H1 (cell line): ENCODE data around the gene ING5. TPM values are rescaled to one million over a fixed set of nuclear protein-coding genes. Genes with fewer than 3 reads are reported as not detected.

Experiments used
- CTBP2 ChIP-seq: IDR thresholded peaks from 2 replicates; pipeline ENCODE4 v1.7.0; 2011; ENCODE audit warnings: borderline replicate concordance, mild to moderate bottlenecking, moderate library complexity, mixed read lengths, low read length; ENCODE audit not compliant: insufficient read depth, insufficient read length
- GABPA ChIP-seq: IDR thresholded peaks from 2 replicates; pipeline ENCODE4 v1.6.1; 2011; ENCODE audit warnings: mild to moderate bottlenecking, low read length, moderate library complexity, borderline replicate concordance; ENCODE audit not compliant: insufficient read depth
- NRF1 ChIP-seq: IDR thresholded peaks from 2 replicates; pipeline ENCODE4 v1.6.1; 2011; ENCODE audit warnings: mild to moderate bottlenecking, low read depth, low read length, improper control_type of control experiment
- POU5F1 ChIP-seq: IDR thresholded peaks from 2 replicates; pipeline ENCODE4 v1.6.1; 2011; ENCODE audit warnings: low read depth, mild to moderate bottlenecking, low read length, moderate library complexity
- RAD21 ChIP-seq, 2 experiments: IDR thresholded peaks in 1 of 2; conservative IDR thresholded peaks in 1 of 2; 2 replicates each; pipeline ENCODE4 v1.6.1; 2011; ENCODE audit warnings: low read depth in 2 of 2, low read length in 2 of 2, improper control_type of control experiment in 1 of 2, inconsistent platforms in 1 of 2, mild to moderate bottlenecking in 1 of 2, moderate library complexity in 1 of 2
- SIRT6 ChIP-seq: IDR thresholded peaks from one replicate; pipeline ENCODE4 v1.7.1; 2012; ENCODE audit warnings: low read length, inconsistent platforms
- polyA plus RNA-seq, 7 experiments: library from polyadenylated mRNA; depleted of rRNA in 3 of 7; stranded (reverse) in 5 of 7; unstranded in 2 of 7; fragments of >200 nt in 5 of 7; fragments of 200-250 nt in 2 of 7; gene quantifications; 1 replicate in 5 of 7; 2 replicates in 1 of 7; 4 replicates in 1 of 7; pipeline versions ENCODE4 v1.2.1 to v1.2.3, GENCODE V29; 2011 to 2013; ENCODE audit warnings: missing spikeins in 2 of 7, mixed read lengths in 2 of 7
- total RNA-seq: library from RNA; stranded (reverse); fragmentation: NEBNext Ultra II Directional; extraction: Animal tissue kit (Norgen Biotek cat#: 25700); gene quantifications from 2 replicates; pipeline ENCODE4 v1.2.1, GENCODE V29; 2021
- TF ChIP-seq, protein P1 (sequence below): IDR thresholded peaks from 2 replicates; pipeline ENCODE4 v1.6.1; 2012; ENCODE audit warnings: inconsistent platforms
- TF ChIP-seq, protein P2 (sequence below): IDR thresholded peaks from 2 replicates; pipeline ENCODE4 v1.6.1; 2012; ENCODE audit warnings: inconsistent platforms
- TF ChIP-seq, protein P3 (sequence below): IDR thresholded peaks from 2 replicates; pipeline ENCODE4 v1.6.1; 2011; ENCODE audit warnings: low read length, improper control_type of control experiment

ING5 gene
- total and polyA plus RNA-seq, 2 of the 8 experiments (the other 6 are each of a cell fraction or from before 2014, with no cell fraction given): 41.5 to 47.4 TPM

DNA sequence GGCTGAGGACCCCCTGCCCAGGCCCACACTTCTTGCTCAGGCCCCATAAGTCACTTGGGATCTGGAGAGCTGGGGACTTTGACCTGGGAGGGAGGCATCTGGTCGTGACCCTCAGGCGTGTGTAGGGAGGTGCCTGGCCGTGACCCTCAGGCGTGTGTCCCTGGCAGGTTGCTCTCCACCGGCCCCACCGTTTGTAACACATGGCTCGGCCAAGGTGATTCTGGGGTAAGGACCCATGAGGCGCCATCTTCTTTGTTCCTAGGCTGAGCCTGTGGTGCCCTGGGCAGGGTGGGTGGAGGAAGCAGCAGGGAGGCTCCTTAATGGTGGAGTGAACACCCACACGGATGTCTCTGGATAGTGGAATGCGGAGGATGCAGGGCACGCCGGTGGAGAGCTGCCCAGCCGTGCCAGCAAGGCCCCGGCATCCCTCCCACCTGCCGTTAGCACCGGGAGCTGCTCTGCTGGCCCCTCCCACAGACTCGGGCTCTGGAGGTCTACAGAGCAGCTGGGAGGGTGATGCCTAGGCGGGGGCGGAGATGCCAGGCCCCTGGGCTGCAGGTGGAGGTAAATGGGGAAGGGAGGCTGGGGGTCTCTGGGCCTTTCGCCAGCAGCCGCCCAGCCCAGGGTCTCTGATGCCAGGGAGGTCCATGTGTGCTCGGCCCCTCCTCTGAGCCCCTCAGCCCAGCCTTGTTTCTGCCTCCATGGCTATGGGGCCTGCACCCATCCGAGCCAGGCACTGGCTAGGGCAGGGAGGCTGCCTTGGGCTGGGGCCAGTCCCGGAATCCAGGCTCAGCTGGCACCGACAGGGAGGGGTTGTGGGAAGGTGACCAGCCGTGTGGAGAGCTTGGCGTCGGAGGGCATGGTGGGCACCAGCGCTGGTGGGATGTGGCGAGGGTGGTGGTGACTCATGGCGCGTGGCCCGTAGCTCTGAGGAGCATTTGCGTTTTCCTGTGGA, 73.7 kb downstream of the ING5 start (continued):
- no peak for TF ChIP-seq CTBP2
- no peak for TF ChIP-seq GABPA
- TF ChIP-seq POU5F1: no peak
- TF ChIP-seq, protein P1, sequence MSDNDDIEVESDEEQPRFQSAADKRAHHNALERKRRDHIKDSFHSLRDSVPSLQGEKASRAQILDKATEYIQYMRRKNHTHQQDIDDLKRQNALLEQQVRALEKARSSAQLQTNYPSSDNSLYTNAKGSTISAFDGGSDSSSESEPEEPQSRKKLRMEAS: no peak
- no peak for TF ChIP-seq RAD21 (IDR thresholded peaks at IDR 0.05 in 1 of 2, conservative IDR thresholded peaks at IDR 0.05 in 1 of 2; ENCODE audit: low read depth in 2 of 2, low read length in 2 of 2)
- TF ChIP-seq, protein P2, sequence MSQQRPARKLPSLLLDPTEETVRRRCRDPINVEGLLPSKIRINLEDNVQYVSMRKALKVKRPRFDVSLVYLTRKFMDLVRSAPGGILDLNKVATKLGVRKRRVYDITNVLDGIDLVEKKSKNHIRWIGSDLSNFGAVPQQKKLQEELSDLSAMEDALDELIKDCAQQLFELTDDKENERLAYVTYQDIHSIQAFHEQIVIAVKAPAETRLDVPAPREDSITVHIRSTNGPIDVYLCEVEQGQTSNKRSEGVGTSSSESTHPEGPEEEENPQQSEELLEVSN: no peak
- TF ChIP-seq, protein P3, sequence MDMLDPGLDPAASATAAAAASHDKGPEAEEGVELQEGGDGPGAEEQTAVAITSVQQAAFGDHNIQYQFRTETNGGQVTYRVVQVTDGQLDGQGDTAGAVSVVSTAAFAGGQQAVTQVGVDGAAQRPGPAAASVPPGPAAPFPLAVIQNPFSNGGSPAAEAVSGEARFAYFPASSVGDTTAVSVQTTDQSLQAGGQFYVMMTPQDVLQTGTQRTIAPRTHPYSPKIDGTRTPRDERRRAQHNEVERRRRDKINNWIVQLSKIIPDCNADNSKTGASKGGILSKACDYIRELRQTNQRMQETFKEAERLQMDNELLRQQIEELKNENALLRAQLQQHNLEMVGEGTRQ: no peak
- TF ChIP-seq SIRT6: no peak
- TF ChIP-seq NRF1: no peak
